ENCODE measurements around the gene SATL1.

- TF ChIP-seq EP300 (IDR thresholded peaks at IDR 0.05): no peak
- TF ChIP-seq, protein P1, sequence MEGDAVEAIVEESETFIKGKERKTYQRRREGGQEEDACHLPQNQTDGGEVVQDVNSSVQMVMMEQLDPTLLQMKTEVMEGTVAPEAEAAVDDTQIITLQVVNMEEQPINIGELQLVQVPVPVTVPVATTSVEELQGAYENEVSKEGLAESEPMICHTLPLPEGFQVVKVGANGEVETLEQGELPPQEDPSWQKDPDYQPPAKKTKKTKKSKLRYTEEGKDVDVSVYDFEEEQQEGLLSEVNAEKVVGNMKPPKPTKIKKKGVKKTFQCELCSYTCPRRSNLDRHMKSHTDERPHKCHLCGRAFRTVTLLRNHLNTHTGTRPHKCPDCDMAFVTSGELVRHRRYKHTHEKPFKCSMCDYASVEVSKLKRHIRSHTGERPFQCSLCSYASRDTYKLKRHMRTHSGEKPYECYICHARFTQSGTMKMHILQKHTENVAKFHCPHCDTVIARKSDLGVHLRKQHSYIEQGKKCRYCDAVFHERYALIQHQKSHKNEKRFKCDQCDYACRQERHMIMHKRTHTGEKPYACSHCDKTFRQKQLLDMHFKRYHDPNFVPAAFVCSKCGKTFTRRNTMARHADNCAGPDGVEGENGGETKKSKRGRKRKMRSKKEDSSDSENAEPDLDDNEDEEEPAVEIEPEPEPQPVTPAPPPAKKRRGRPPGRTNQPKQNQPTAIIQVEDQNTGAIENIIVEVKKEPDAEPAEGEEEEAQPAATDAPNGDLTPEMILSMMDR (IDR thresholded peaks at IDR 0.05): no peak
These were observed 20.2 kb downstream of the SATL1 start for GRCh38 chrX:85223359-85223758.

All from ovary (tissue), 3 donors.